Duodenal mucosa (tissue), 2 donors: ENCODE measurements around the gene C6orf47.

Source experiments
- H3K27ac ChIP-seq: one replicate; pipeline ENCODE4 v1.7.0; 2013; ENCODE audit warnings: low read depth, low read length
- H3K27me3 ChIP-seq, 2 donors: one replicate each; pipeline ENCODE4 v1.7.0; 2013; ENCODE audit warnings: low read length in 2 of 2, control low read depth in 1 of 2; ENCODE audit not compliant: insufficient read depth in 2 of 2, control insufficient read depth in 1 of 2
- H3K36me3 ChIP-seq, 2 donors: one replicate each; pipeline ENCODE4 v1.7.0; 2013; ENCODE audit warnings: low read length in 2 of 2, control low read depth in 1 of 2; ENCODE audit not compliant: insufficient read depth in 2 of 2, control insufficient read depth in 1 of 2
- H3K4me1 ChIP-seq, 2 donors: one replicate each; pipeline ENCODE4 v1.7.0; 2013; ENCODE audit warnings: low read length in 2 of 2, control low read depth in 1 of 2; ENCODE audit not compliant: insufficient read depth in 2 of 2, control insufficient read depth in 1 of 2
- H3K4me3 ChIP-seq, 2 donors: one replicate each; pipeline ENCODE4 v1.7.0; 2013; ENCODE audit warnings: low read length in 2 of 2, low read depth in 1 of 2
- H3K9ac ChIP-seq, 2 donors: one replicate each; pipeline ENCODE4 v1.7.0; 2013; ENCODE audit warnings: low read length in 2 of 2, low read depth in 1 of 2
- H3K9me3 ChIP-seq, 2 donors: one replicate each; pipeline ENCODE4 v1.7.0; 2013; ENCODE audit warnings: low read length in 2 of 2, control low read depth in 1 of 2; ENCODE audit not compliant: control insufficient read depth in 1 of 2

C6orf47 gene

GRCh38 chr6:31610968-31611367, 49.6 kb downstream of the C6orf47 start:
- H3K36me3 ChIP-seq, result no peaks in the 10 kb centered on the region
- no peak overlapping the region for H3K4me3 ChIP-seq

GRCh38 chr6:31609519-31610406, 50.8 kb downstream of the C6orf47 start:
- Histone ChIP-seq H3K27ac (no peak overlapping the region), H3K9ac (no peak overlapping the region), H3K4me1 (peaks cover 8 to 10% of the 10 kb centered on the region in 2 donors), H3K36me3 (no peaks in the 10 kb centered on the region), H3K27me3 (no peaks in the 10 kb centered on the region), H3K4me3 (no peak overlapping the region), H3K9me3 (no peaks in the 10 kb centered on the region)

More at GRCh38 chr6:31610968-31611367, 49.6 kb downstream of the C6orf47 start:
- Histone ChIP-seq H3K9ac (no peak overlapping the region), H3K27ac (no peak overlapping the region), H3K9me3 (no peaks in the 10 kb centered on the region), H3K4me1 (peaks cover 13 to 14% of the 10 kb centered on the region in 2 donors), H3K27me3 (no peaks in the 10 kb centered on the region)
